K562 (cell line): ENCODE data around the gene ZFYVE28. TPM values are rescaled to one million over a fixed set of nuclear protein-coding genes. Genes with fewer than 3 reads are reported as not detected.

Experiments
- ATF7 ChIP-seq: fragments of 450-650 bp; IDR thresholded peaks from 2 replicates; pipeline ENCODE4 v1.7.1; 2014; ENCODE audit warnings: mild to moderate bottlenecking, moderate library complexity
- BDP1 ChIP-seq: IDR thresholded peaks from 3 replicates; pipeline ENCODE4 v1.6.1; 2011; ENCODE audit not compliant: insufficient read length, insufficient read depth
- CEBPG ChIP-seq, 3 experiments: fragments of 200-800 bp in 1 of 3; sonication (Bioruptor generic) in 1 of 3; sonication (generic) in 1 of 3; formaldehyde crosslinking in 1 of 3; IDR thresholded peaks in 2 of 3; conservative IDR thresholded peaks in 1 of 3; 2 replicates each; pipeline versions ENCODE4 v1.6.1 to v1.8.0; 2016 to 2022; ENCODE audit warnings: missing compliant biosample characterization in 2 of 3, missing genetic modification characterization in 2 of 3, mild to moderate bottlenecking in 1 of 3, missing genetic modification reagents in 1 of 3
- CREM ChIP-seq: IDR thresholded peaks from 2 replicates; pipeline ENCODE4 v1.6.1; 2014; ENCODE audit warnings: antibody characterized with exemption, low read depth
- CTBP1 ChIP-seq: fragments of 450-650 bp; IDR thresholded peaks from 2 replicates; pipeline ENCODE4 v1.6.1; 2016; ENCODE audit warnings: borderline replicate concordance
- ETS1 ChIP-seq: conservative IDR thresholded peaks from 2 replicates; pipeline ENCODE4 v1.6.1; 2011; ENCODE audit warnings: low read depth, mild to moderate bottlenecking, low read length; ENCODE audit not compliant: control insufficient read depth
- FOSL1 ChIP-seq: fragments of 200-800 bp; sonication (Bioruptor generic); conservative IDR thresholded peaks from 2 replicates; pipeline ENCODE4 v1.6.1; 2016; ENCODE audit warnings: missing genetic modification characterization, missing compliant biosample characterization
- IRF1 ChIP-seq: sonication (generic); formaldehyde crosslinking; IDR thresholded peaks from 2 replicates; pipeline ENCODE4 v1.8.0; 2022; ENCODE audit warnings: missing genetic modification reagents, mild to moderate bottlenecking, borderline replicate concordance
- JUN ChIP-seq, 2 experiments: sonication (generic) in 1 of 2; formaldehyde crosslinking in 1 of 2; IDR thresholded peaks; 2 replicates each; pipeline versions ENCODE4 v1.6.1 to v1.8.0; 2012 to 2022; ENCODE audit warnings: borderline replicate concordance in 2 of 2, mild to moderate bottlenecking in 2 of 2, improper control_type of control experiment in 1 of 2, low read depth in 1 of 2, low read length in 1 of 2, missing genetic modification reagents in 1 of 2
- MEIS2 ChIP-seq: fragments of 450-650 bp; IDR thresholded peaks from 2 replicates; pipeline ENCODE4 v1.6.1; 2014; ENCODE audit warnings: mild to moderate bottlenecking; ENCODE audit not compliant: partially characterized antibody
- MYC ChIP-seq, 2 experiments: fragments of 250-450 bp in 1 of 2; sonication (Bioruptor Pico) in 1 of 2; IDR thresholded peaks; 2 replicates each; pipeline versions ENCODE4 v1.5.1 to v1.6.1; 2012 to 2021; ENCODE audit warnings: low read depth in 2 of 2, borderline replicate concordance in 1 of 2, improper control_type of control experiment in 1 of 2, low read length in 1 of 2, mild to moderate bottlenecking in 1 of 2, moderate library complexity in 1 of 2
- NCOR1 ChIP-seq: fragments of 450-650 bp; IDR thresholded peaks from 2 replicates; pipeline ENCODE4 v1.6.1; 2016; ENCODE audit warnings: mild to moderate bottlenecking, moderate library complexity
- PHF20 ChIP-seq: fragments of 450-650 bp; IDR thresholded peaks from 2 replicates; pipeline ENCODE4 v1.6.1; 2018; ENCODE audit not compliant: partially characterized antibody
- SMAD1 ChIP-seq: fragments of 150-350 bp; IDR thresholded peaks from 2 replicates; pipeline ENCODE4 v1.6.1; 2014; ENCODE audit warnings: low read length, low read depth; ENCODE audit not compliant: partially characterized antibody
- TBP ChIP-seq: optimal IDR thresholded peaks from 2 replicates; pipeline ENCODE3; 2011; ENCODE audit warnings: low read depth, low read length, improper control_type of control experiment
- UBTF ChIP-seq, 2 experiments: IDR thresholded peaks; 2 replicates each; pipeline ENCODE4 v1.6.1; 2012; ENCODE audit warnings: improper control_type of control experiment in 2 of 2, low read depth in 2 of 2, low read length in 2 of 2, borderline replicate concordance in 1 of 2
- ZNF146 ChIP-seq: IDR thresholded peaks from one replicate; pipeline ENCODE4 v1.6.1; 2018; ENCODE audit warnings: missing compliant biosample characterization; ENCODE audit not compliant: unreplicated experiment
- ZNF184 ChIP-seq: sonication (generic); formaldehyde crosslinking; IDR thresholded peaks from 2 replicates; pipeline ENCODE4 v1.5.0; 2020; ENCODE audit warnings: missing genetic modification reagents
- ZNF253 ChIP-seq: fragments of 250-450 bp; sonication (Bioruptor Pico); conservative IDR thresholded peaks from 2 replicates; pipeline ENCODE4 v1.6.1; 2021; ENCODE audit warnings: mild to moderate bottlenecking
- ZNF274 ChIP-seq: IDR thresholded peaks from 2 replicates; pipeline ENCODE4 v1.6.1; 2011; ENCODE audit warnings: low read depth, mild to moderate bottlenecking, low read length, moderate library complexity, borderline replicate concordance
- ZNF75A ChIP-seq: fragments of 450-650 bp; formaldehyde crosslinking; IDR thresholded peaks from 2 replicates; pipeline ENCODE4 v1.4.0; 2020; ENCODE audit warnings: mild to moderate bottlenecking
- ZNF778 ChIP-seq: fragments of 450-650 bp; formaldehyde crosslinking; IDR thresholded peaks from 2 replicates; pipeline ENCODE4 v1.4.0; 2020; ENCODE audit warnings: mild to moderate bottlenecking, moderate library complexity
- polyA plus RNA-seq, 8 experiments: library from polyadenylated mRNA; depleted of rRNA in 4 of 8; stranded (reverse) in 5 of 8; unstranded in 3 of 8; fragments of >200 nt; fragmentation: Nextera tagmentation in 2 of 8; fragmentation: Illumina TruSeq in 1 of 8; extraction: Ambion mirVana in 2 of 8; extraction: Trizol in 1 of 8; gene quantifications; 2 replicates each; pipeline versions ENCODE4 v1.2.1 to v1.2.3, GENCODE V29; 2011 to 2014; ENCODE audit warnings: inconsistent platforms in 1 of 8, missing spikeins in 1 of 8
- total RNA-seq, 7 experiments: library from RNA; depleted of rRNA in 6 of 7; stranded (reverse); fragments of >200 nt in 6 of 7; fragmentation: Illumina TruSeq in 2 of 7; extraction: Trizol in 2 of 7; gene quantifications; 2 replicates each; pipeline versions ENCODE4 v1.2.1 to v1.2.3, GENCODE V29; 2011 to 2021; ENCODE audit warnings: low replicate concordance in 1 of 7
- TF ChIP-seq, protein P1 (sequence below), 2 experiments: fragments of 250-450 bp in 1 of 2; fragments of 450-650 bp in 1 of 2; sonication (Bioruptor Pico) in 1 of 2; IDR thresholded peaks; 2 replicates each; pipeline versions ENCODE4 v1.6.1 to v1.8.0; 2016 to 2021; ENCODE audit warnings: mild to moderate bottlenecking in 2 of 2, moderate library complexity in 2 of 2, missing compliant biosample characterization in 1 of 2, missing genetic modification characterization in 1 of 2

The ZFYVE28 gene
- total and polyA plus RNA-seq, 9 of the 15 experiments (the other 6 are each of a cell fraction or from before 2014, with no cell fraction given), result 1.3 to 24.8 (median 8.9) TPM

DNA sequence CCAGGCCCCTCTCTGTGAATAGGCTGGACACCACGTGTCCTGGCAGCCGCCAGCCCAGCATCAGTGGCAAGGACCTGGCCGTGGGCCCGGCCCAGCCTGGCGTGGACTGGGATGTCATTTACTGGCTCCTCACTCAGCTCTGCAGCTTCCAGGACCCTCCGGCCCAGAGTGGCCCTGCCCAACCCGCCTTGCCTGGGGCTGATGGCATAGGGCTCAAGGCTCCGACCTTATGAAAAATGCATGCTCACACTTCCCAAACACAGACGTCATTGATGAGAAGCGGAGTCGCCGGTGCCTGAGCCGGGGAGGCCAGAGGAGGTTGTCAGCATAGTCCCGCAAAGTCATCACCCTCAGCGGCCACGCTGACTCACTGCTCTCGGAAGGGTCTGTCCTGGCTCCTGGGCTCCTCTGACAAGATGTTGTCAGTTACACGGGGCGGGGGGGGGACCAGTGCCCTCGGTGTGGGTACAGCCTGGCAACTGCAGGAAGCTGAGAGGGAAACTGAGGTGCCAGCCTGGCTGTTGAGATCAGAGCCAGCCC lies 14.6 kb upstream of the ZFYVE28 start (continued):
- TF ChIP-seq CREM (peak; percentile 80), BDP1 (no peak), SMAD1 (no peak), ZNF274 (no peak), MYC (IDR thresholded peaks at IDR 0.05; ENCODE audit: low read depth, low read length) (no peak), MYC (CRISPR knock-in tag; IDR thresholded peaks at IDR 0.05; ENCODE audit: borderline replicate concordance, low read depth) (no peak), CEBPG (CRISPR knock-in tag; IDR thresholded peaks at IDR 0.05) (0 out of 2 replicates have a peak, but pooled peaks have one; percentile 9), CEBPG (tag; conservative IDR thresholded peaks at IDR 0.05 in 1 of 2, IDR thresholded peaks at IDR 0.05 in 1 of 2) (no peak), FOSL1 (peak; percentile 75), MEIS2 (peak; percentile 78), CTBP1 (peak; percentile 83), ETS1 (no peak), ZNF75A (no peak), ZNF184 (CRISPR knock-in tag) (no peak), NCOR1 (no peak), ATF7 (peak; percentile 90), ZNF778 (CRISPR knock-in tag) (no peak), IRF1 (CRISPR knock-in tag) (no peak), ZNF253 (no peak), ZNF146 (no peak), PHF20 (no peak), TBP (peak; percentile 40), UBTF (IDR thresholded peaks at IDR 0.05; ENCODE audit: borderline replicate concordance in 1 of 2, low read depth in 2 of 2, low read length in 2 of 2) (peak; percentile 97 to 100; a peak in 3 of 4 replicates), JUN (IDR thresholded peaks at IDR 0.05; ENCODE audit: borderline replicate concordance, low read depth, low read length) (peak; percentile 65; the same call in 1 of the 2 replicates), JUN (CRISPR knock-in tag; IDR thresholded peaks at IDR 0.05; ENCODE audit: borderline replicate concordance) (no peak)
- TF ChIP-seq, protein P1, sequence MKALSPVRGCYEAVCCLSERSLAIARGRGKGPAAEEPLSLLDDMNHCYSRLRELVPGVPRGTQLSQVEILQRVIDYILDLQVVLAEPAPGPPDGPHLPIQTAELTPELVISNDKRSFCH (CRISPR knock-in tag; IDR thresholded peaks at IDR 0.05), result no peak
- TF ChIP-seq, protein P1 (tag; IDR thresholded peaks at IDR 0.05), result no peak
